ENCODE data around the gene ANKRD63.

DNA sequence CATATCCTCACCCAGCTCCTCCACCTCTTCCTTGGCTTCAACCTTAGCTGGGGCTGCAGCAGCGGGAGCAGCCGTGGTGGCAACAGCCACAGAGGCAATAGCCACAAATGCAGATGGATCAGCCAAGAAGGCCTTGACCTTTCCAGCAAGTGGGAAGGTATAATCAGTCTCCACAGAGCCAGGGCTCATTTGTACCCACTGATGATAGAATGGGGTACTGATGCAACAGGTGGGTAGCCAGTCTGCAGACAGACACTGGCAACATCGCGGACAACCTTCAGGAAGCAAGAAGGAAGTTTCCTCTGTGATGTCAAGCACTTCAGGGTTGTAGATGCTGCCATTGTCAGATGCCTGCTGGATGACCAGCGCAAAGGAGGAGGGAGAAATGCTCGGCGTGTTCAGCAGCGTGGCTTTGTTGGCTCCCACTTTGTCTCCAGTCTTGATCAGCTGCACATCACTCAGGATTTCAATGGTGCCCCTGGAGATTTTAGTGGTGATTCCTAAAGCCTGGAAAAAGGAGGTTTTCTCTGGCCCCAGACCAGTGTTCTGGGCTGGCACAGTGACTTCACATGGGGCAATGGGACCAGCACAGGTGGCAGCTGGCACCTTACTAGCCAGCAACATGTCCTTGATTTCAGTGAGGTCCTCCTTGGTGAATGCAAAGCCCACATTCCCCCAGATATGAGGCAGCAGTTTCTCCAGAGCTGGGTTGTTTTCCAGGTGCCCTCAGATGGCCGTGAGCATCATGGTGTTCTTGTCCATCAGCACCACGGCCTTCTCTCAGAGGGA lies 29.7 kb upstream of the ANKRD63 start:
- TF ChIP-seq, protein P1, sequence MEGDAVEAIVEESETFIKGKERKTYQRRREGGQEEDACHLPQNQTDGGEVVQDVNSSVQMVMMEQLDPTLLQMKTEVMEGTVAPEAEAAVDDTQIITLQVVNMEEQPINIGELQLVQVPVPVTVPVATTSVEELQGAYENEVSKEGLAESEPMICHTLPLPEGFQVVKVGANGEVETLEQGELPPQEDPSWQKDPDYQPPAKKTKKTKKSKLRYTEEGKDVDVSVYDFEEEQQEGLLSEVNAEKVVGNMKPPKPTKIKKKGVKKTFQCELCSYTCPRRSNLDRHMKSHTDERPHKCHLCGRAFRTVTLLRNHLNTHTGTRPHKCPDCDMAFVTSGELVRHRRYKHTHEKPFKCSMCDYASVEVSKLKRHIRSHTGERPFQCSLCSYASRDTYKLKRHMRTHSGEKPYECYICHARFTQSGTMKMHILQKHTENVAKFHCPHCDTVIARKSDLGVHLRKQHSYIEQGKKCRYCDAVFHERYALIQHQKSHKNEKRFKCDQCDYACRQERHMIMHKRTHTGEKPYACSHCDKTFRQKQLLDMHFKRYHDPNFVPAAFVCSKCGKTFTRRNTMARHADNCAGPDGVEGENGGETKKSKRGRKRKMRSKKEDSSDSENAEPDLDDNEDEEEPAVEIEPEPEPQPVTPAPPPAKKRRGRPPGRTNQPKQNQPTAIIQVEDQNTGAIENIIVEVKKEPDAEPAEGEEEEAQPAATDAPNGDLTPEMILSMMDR (IDR thresholded peaks at IDR 0.05) = no peak
- TF ChIP-seq POLR2A (IDR thresholded peaks at IDR 0.05) = no peak

All from lower leg skin (tissue), 3 donors.